Prostate gland (tissue), 2 donors: Measurements from ENCODE around the gene TOM1L2. TPM values are rescaled to one million over a fixed set of nuclear protein-coding genes. Genes with fewer than 3 reads are reported as not detected.

Source experiments
- DNase-seq: peaks from one replicate; pipeline ENCODE4 v3.0.0-alpha.2; 2019; ENCODE audit warnings: low spot score
- H3K27ac ChIP-seq, 2 donors: fragments of 200-600 bp; sonication (generic); 2 replicates each; pipeline ENCODE4 v1.5.1; 2017 to 2019
- H3K27me3 ChIP-seq: fragments of 200-600 bp; sonication (generic); replicated peaks from 2 replicates; pipeline ENCODE4 v1.5.1; 2019; ENCODE audit not compliant: insufficient read depth
- H3K36me3 ChIP-seq, 2 donors: fragments of 200-600 bp; sonication (generic); 1 replicate in 1 of 2; 2 replicates in 1 of 2; pipeline versions ENCODE4 v1.5.1 to v1.8.1; 2017 to 2019
- H3K4me1 ChIP-seq: fragments of 200-600 bp; sonication (generic); replicated peaks from 2 replicates; pipeline ENCODE4 v1.5.1; 2019
- H3K4me3 ChIP-seq, 2 donors: fragments of 200-600 bp; sonication (generic); 2 replicates each; pipeline ENCODE4 v1.5.1; 2017 to 2019
- H3K9me3 ChIP-seq: fragments of 200-600 bp; sonication (generic); 2 replicates; pipeline ENCODE4 v1.5.1; 2017
- POLR2A ChIP-seq: fragments of 450-650 bp; IDR thresholded peaks from one replicate; pipeline ENCODE4 v1.6.1; 2016; ENCODE audit warnings: antibody characterized with exemption, mild to moderate bottlenecking
- POLR2AphosphoS5 ChIP-seq: sonication (generic); formaldehyde crosslinking; IDR thresholded peaks from one replicate; pipeline ENCODE4 v1.6.1; 2017; ENCODE audit warnings: antibody characterized with exemption
- WGBS: methylation state at CpG from one replicate; pipeline ENCODE4 v1.1.5; 2018; 5-methylcytosine and 5-hydroxymethylcytosine counted together
- intact Hi-C: fragments of 100-400 bp; cut with DNase I; formaldehyde crosslinking; loops from one replicate; pipeline ENCODE4 v1.14.2; 2022
- total RNA-seq, 2 donors: library from RNA; depleted of rRNA; stranded (reverse); fragments of >200 nt; gene quantifications; one replicate each; pipeline ENCODE4 v1.1.0, GENCODE V29; 2016
- TF ChIP-seq, protein P1 (sequence below), 4 experiments: fragments of 200-600 bp in 2 of 4; fragments of 450-650 bp in 2 of 4; sonication (generic) in 2 of 4; IDR thresholded peaks; 1 replicate in 3 of 4; 2 replicates in 1 of 4; pipeline ENCODE4 v1.5.1; 2016 to 2019; ENCODE audit warnings: antibody characterized with exemption in 4 of 4, mild to moderate bottlenecking in 2 of 4, moderate library complexity in 2 of 4

The TOM1L2 gene
- total RNA-seq, 2 donors from 2014 or later: 162 to 185 TPM

GRCh38 chr17:17965152-17965721, 7.0 kb downstream of the TOM1L2 start:
- H3K27me3 ChIP-seq: no peaks in the 10 kb centered on the region
- H3K4me3 ChIP-seq: no peak overlapping the region
- no peak overlapping the region for H3K27ac ChIP-seq
- H3K36me3 ChIP-seq: no peaks in the 10 kb centered on the region
- H3K4me1 ChIP-seq: peaks cover under 1% of the 10 kb centered on the region
- H3K9me3 ChIP-seq: no peaks in the 10 kb centered on the region
- TF ChIP-seq POLR2A (no peak), POLR2AphosphoS5 (no peak)
- TF ChIP-seq, protein P1, sequence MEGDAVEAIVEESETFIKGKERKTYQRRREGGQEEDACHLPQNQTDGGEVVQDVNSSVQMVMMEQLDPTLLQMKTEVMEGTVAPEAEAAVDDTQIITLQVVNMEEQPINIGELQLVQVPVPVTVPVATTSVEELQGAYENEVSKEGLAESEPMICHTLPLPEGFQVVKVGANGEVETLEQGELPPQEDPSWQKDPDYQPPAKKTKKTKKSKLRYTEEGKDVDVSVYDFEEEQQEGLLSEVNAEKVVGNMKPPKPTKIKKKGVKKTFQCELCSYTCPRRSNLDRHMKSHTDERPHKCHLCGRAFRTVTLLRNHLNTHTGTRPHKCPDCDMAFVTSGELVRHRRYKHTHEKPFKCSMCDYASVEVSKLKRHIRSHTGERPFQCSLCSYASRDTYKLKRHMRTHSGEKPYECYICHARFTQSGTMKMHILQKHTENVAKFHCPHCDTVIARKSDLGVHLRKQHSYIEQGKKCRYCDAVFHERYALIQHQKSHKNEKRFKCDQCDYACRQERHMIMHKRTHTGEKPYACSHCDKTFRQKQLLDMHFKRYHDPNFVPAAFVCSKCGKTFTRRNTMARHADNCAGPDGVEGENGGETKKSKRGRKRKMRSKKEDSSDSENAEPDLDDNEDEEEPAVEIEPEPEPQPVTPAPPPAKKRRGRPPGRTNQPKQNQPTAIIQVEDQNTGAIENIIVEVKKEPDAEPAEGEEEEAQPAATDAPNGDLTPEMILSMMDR (IDR thresholded peaks at IDR 0.05): no peak
- no peak for DNase-seq
- intact Hi-C loops: no loop called here
- 91% methylated on average over 2 of the region's 2 CpGs for WGBS

GRCh38 chr17:17964710-17965109, 7.5 kb downstream of the TOM1L2 start:
- Histone ChIP-seq H3K4me1 (peaks cover 5% of the 10 kb centered on the region), H3K36me3 (no peaks in the 10 kb centered on the region), H3K4me3 (no peak overlapping the region), H3K27me3 (no peaks in the 10 kb centered on the region), H3K9me3 (no peaks in the 10 kb centered on the region), H3K27ac (no peak overlapping the region)
- TF ChIP-seq POLR2AphosphoS5 (no peak), POLR2A (no peak)
- TF ChIP-seq, protein P1 (IDR thresholded peaks at IDR 0.05): no peak
- intact Hi-C loops: no loop called here
- DNase-seq: no peak
- 88% methylated on average over 4 of the region's 4 CpGs for WGBS

- no peak overlapping the region for H3K4me3 ChIP-seq
- DNase-seq: no peak
- no peak overlapping the region for H3K27ac ChIP-seq
- intact Hi-C loops: no loop called here
- H3K9me3 ChIP-seq: no peaks in the 10 kb centered on the region
- no peaks in the 10 kb centered on the region for H3K36me3 ChIP-seq
- 72% methylated on average over 7 of the region's 7 CpGs for WGBS
- TF ChIP-seq POLR2A (no peak), POLR2AphosphoS5 (no peak)
- TF ChIP-seq, protein P1 (IDR thresholded peaks at IDR 0.05): no peak
- peaks cover 5% of the 10 kb centered on the region for H3K4me1 ChIP-seq
- no peaks in the 10 kb centered on the region for H3K27me3 ChIP-seq
Observed at GRCh38 chr17:17963694-17964436, 8.3 kb downstream of the TOM1L2 start.

GRCh38 chr17:17963066-17963465, 9.1 kb downstream of the TOM1L2 start:
- intact Hi-C loops: no loop called here

More at GRCh38 chr17:17963066-17963465, 9.1 kb downstream of the TOM1L2 start:
- H3K36me3 ChIP-seq: no peaks in the 10 kb centered on the region
- WGBS: 59% methylated on average over 4 of the region's 4 CpGs
- no peaks in the 10 kb centered on the region for H3K9me3 ChIP-seq
- no peak overlapping the region for H3K27ac ChIP-seq
- no peak for DNase-seq
- no peak for TF ChIP-seq POLR2A
- TF ChIP-seq, protein P1 (IDR thresholded peaks at IDR 0.05): no peak
- no peak for TF ChIP-seq POLR2AphosphoS5
- no peak overlapping the region for H3K4me3 ChIP-seq
- H3K4me1 ChIP-seq: peaks cover 5% of the 10 kb centered on the region
- no peaks in the 10 kb centered on the region for H3K27me3 ChIP-seq
